GM23338 (cell line): ENCODE results near the gene GPA33. TPM values are rescaled to one million over a fixed set of nuclear protein-coding genes. Genes with fewer than 3 reads are reported as not detected.

Experiments used
- ATAC-seq: fragments of 200-7000 bp; cut with Tn5 transposase; 3 replicates; pipeline ENCODE4 v1.9.1; 2020
- DNase-seq: peaks from one replicate; pipeline ENCODE4 v3.0.0-alpha.2; 2015; ENCODE audit warnings: low spot score
- H2AFZ ChIP-seq: fragments of 200-600 bp; sonication (generic); 2 replicates; pipeline ENCODE4 v1.8.0; 2016; ENCODE audit warnings: antibody characterized with exemption, mild to moderate bottlenecking, moderate library complexity
- H3F3A ChIP-seq: fragments of 200-600 bp; sonication (generic); replicated peaks from 2 replicates; pipeline ENCODE4 v1.8.0; 2017; ENCODE audit warnings: antibody characterized with exemption, mixed run types, low read depth
- H3K27ac ChIP-seq: fragments of 200-600 bp; sonication (generic); 2 replicates; pipeline ENCODE4 v1.6.1; 2016; ENCODE audit warnings: low read depth
- H3K27me3 ChIP-seq: fragments of 200-600 bp; sonication (generic); 2 replicates; pipeline ENCODE4 v1.8.0; 2016; ENCODE audit warnings: mild to moderate bottlenecking, mixed run types, moderate library complexity; ENCODE audit not compliant: insufficient read depth
- H3K36me3 ChIP-seq: fragments of 200-600 bp; sonication (generic); 2 replicates; pipeline ENCODE4 v1.8.0; 2016; ENCODE audit warnings: mild to moderate bottlenecking; ENCODE audit not compliant: insufficient read depth
- H3K4me1 ChIP-seq: fragments of 200-600 bp; sonication (generic); 2 replicates; pipeline ENCODE4 v1.8.0; 2016; ENCODE audit warnings: mild to moderate bottlenecking, moderate library complexity; ENCODE audit not compliant: insufficient read depth
- H3K4me2 ChIP-seq: fragments of 200-600 bp; sonication (generic); 2 replicates; pipeline ENCODE4 v1.7.1; 2017; ENCODE audit warnings: mixed run types
- H3K4me3 ChIP-seq: fragments of 200-600 bp; sonication (generic); 2 replicates; pipeline ENCODE4 v1.6.1; 2016; ENCODE audit warnings: mixed run types
- H3K79me2 ChIP-seq: fragments of 200-600 bp; sonication (generic); replicated peaks from 2 replicates; pipeline ENCODE4 v1.8.0; 2017; ENCODE audit warnings: mild to moderate bottlenecking; ENCODE audit not compliant: insufficient read depth
- H3K9me2 ChIP-seq: fragments of 200-600 bp; sonication (generic); 2 replicates; pipeline ENCODE4 v1.8.0; 2017; ENCODE audit not compliant: insufficient read depth
- H4K20me1 ChIP-seq: fragments of 200-600 bp; sonication (generic); replicated peaks from 2 replicates; pipeline ENCODE4 v1.8.0; 2017; ENCODE audit warnings: mild to moderate bottlenecking; ENCODE audit not compliant: insufficient read depth
- H3K27ac Mint-ChIP-seq: 2 replicates; pipeline ENCODE4 v1.8.0; 2020; ENCODE audit warnings: inconsistent platforms, mild to moderate bottlenecking, moderate library complexity, mixed read lengths
- H3K27me3 Mint-ChIP-seq: 3 replicates; pipeline ENCODE4 v1.8.0; 2022; ENCODE audit warnings: low read depth, mild to moderate bottlenecking, moderate library complexity, mixed read lengths, inconsistent platforms; ENCODE audit not compliant: insufficient read depth, poor library complexity
- H3K36me3 Mint-ChIP-seq: 3 replicates; pipeline ENCODE4 v1.8.0; 2021; ENCODE audit warnings: low read depth, mild to moderate bottlenecking, inconsistent platforms, moderate library complexity, mixed read lengths
- H3K4me1 Mint-ChIP-seq: 3 replicates; pipeline ENCODE4 v1.8.0; 2020; ENCODE audit warnings: mild to moderate bottlenecking, inconsistent platforms, mixed read lengths
- H3K4me3 Mint-ChIP-seq: 3 replicates; pipeline ENCODE4 v1.8.0; 2021; ENCODE audit warnings: moderate library complexity, mild to moderate bottlenecking, inconsistent platforms, mixed read lengths
- H3K9me3 Mint-ChIP-seq: 3 replicates; pipeline ENCODE4 v1.8.0; 2020; ENCODE audit warnings: moderate library complexity, mild to moderate bottlenecking, inconsistent platforms, mixed read lengths
- CREB1 ChIP-seq: fragments of 250-450 bp; sonication (Bioruptor Pico); IDR thresholded peaks from 2 replicates; pipeline ENCODE4 v1.5.0; 2020; ENCODE audit warnings: low read depth, mild to moderate bottlenecking, moderate library complexity
- CTCF ChIP-seq, 2 experiments: fragments of 200-600 bp in 1 of 2; sonication (generic) in 1 of 2; conservative IDR thresholded peaks; 2 replicates each; pipeline versions ENCODE4 v1.5.1 to v1.6.1; 2016 to 2017; ENCODE audit warnings: antibody characterized with exemption in 2 of 2, low read depth in 2 of 2, mild to moderate bottlenecking in 2 of 2, moderate library complexity in 1 of 2
- ETS1 ChIP-seq: IDR thresholded peaks from 2 replicates; pipeline ENCODE4 v1.6.1; 2016; ENCODE audit warnings: antibody characterized with exemption
- EZH2 ChIP-seq: fragments of 200-600 bp; sonication (generic); IDR thresholded peaks from one replicate; pipeline ENCODE4 v1.8.0; 2017; ENCODE audit warnings: antibody characterized with exemption, mild to moderate bottlenecking, low read depth; ENCODE audit not compliant: unreplicated experiment
- EZH2phosphoT487 ChIP-seq: fragments of 200-600 bp; sonication (generic); IDR thresholded peaks from one replicate; pipeline ENCODE4 v1.8.1; 2018; ENCODE audit warnings: antibody characterized with exemption; ENCODE audit not compliant: unreplicated experiment
- JUNB ChIP-seq: IDR thresholded peaks from one replicate; pipeline ENCODE4 v1.6.1; 2016; ENCODE audit warnings: antibody characterized with exemption; ENCODE audit not compliant: unreplicated experiment
- POLR2AphosphoS5 ChIP-seq: IDR thresholded peaks from 2 replicates; pipeline ENCODE4 v1.6.1; 2016; ENCODE audit warnings: antibody characterized with exemption, low read depth
- STAT1 ChIP-seq: IDR thresholded peaks from one replicate; pipeline ENCODE4 v1.6.1; 2016; ENCODE audit warnings: antibody characterized with exemption; ENCODE audit not compliant: unreplicated experiment
- ZNF114 ChIP-seq: fragments of 250-450 bp; sonication (Bioruptor Pico); IDR thresholded peaks from 2 replicates; pipeline ENCODE4 v1.5.0; 2020; ENCODE audit warnings: mild to moderate bottlenecking, moderate library complexity
- ZNF462 ChIP-seq: fragments of 250-450 bp; sonication (Bioruptor Pico); IDR thresholded peaks from 2 replicates; pipeline ENCODE4 v1.5.0; 2020; ENCODE audit warnings: mild to moderate bottlenecking, moderate library complexity
- polyA plus RNA-seq: library from polyadenylated mRNA; unstranded; fragments of >200 nt; fragmentation: Nextera tagmentation; extraction: Ambion mirVana; gene quantifications from 2 replicates; pipeline ENCODE4 v1.2.1, GENCODE V29; 2016
- total RNA-seq: library from RNA; depleted of rRNA; stranded (reverse); fragments of >200 nt; shearing (Covaris generic); gene quantifications from 2 replicates; pipeline ENCODE4 v1.2.3, GENCODE V29; 2014

The GPA33 gene
- total and polyA plus RNA-seq, 2 experiments from 2014 or later: 0.10 to 0.28 TPM

- no peak for TF ChIP-seq ZNF462 (CRISPR knock-in tag)
- TF ChIP-seq CTCF (conservative IDR thresholded peaks at IDR 0.05; ENCODE audit: low read depth in 2 of 2): no peak
- no peak for TF ChIP-seq CREB1
Observed at GRCh38 chr1:167054946-167055630, 35.1 kb downstream of the GPA33 start (continued).

GRCh38 chr1:167054531-167054930 lies 35.6 kb downstream of the GPA33 start:
- no peak overlapping the region for H2AFZ ChIP-seq
- no peaks in the 10 kb centered on the region for H3F3A ChIP-seq
- H3K27ac Mint-ChIP-seq: no peak overlapping the region
- no peak overlapping the region for H3K27ac ChIP-seq
- no peaks in the 10 kb centered on the region for H3K9me2 ChIP-seq
- H3K4me3 ChIP-seq: no peak overlapping the region
- no peak overlapping the region for H3K4me3 Mint-ChIP-seq
- peaks cover 21% of the 10 kb centered on the region for H3K27me3 Mint-ChIP-seq
- H3K4me1 ChIP-seq: peaks cover 7% of the 10 kb centered on the region; the same call in 1 of the 2 replicates
- no peaks in the 10 kb centered on the region for H4K20me1 ChIP-seq
- ATAC-seq (no peak), DNase-seq (no peak)
- no peak overlapping the region for H3K4me2 ChIP-seq
- H3K9me3 Mint-ChIP-seq: no peaks in the 10 kb centered on the region
- H3K79me2 ChIP-seq: no peaks in the 10 kb centered on the region
- no peaks in the 10 kb centered on the region for H3K36me3 ChIP-seq
- H3K36me3 Mint-ChIP-seq: no peaks in the 10 kb centered on the region; the same call in 2 of the 3 replicates
- no peaks in the 10 kb centered on the region for H3K27me3 ChIP-seq
- peaks cover 11% of the 10 kb centered on the region for H3K4me1 Mint-ChIP-seq
- no peak for TF ChIP-seq CTCF (conservative IDR thresholded peaks at IDR 0.05; ENCODE audit: low read depth in 2 of 2)
- no peak for TF ChIP-seq EZH2phosphoT487
- TF ChIP-seq ETS1: no peak
- no peak for TF ChIP-seq POLR2AphosphoS5
- TF ChIP-seq ZNF114 (CRISPR knock-in tag): no peak
- TF ChIP-seq JUNB: no peak
- no peak for TF ChIP-seq CREB1
- no peak for TF ChIP-seq STAT1
- TF ChIP-seq EZH2: no peak
